ENCODE data around the gene TMEM130. TPM values are rescaled to one million over a fixed set of nuclear protein-coding genes. Genes with fewer than 3 reads are reported as not detected.

Gene TMEM130
- polyA plus RNA-seq, 1 donor (not counting 4 experiments of a cell fraction or from before 2014, with no cell fraction given): not detected

- no peak for FAIRE-seq
- TF ChIP-seq CTCF (optimal IDR thresholded peaks at IDR 0.05 in 1 of 3, IDR thresholded peaks at IDR 0.05 in 1 of 3, conservative IDR thresholded peaks at IDR 0.05 in 1 of 3; ENCODE audit: extremely low read depth in 1 of 3, insufficient read depth in 2 of 3, low read length in 3 of 3) (peak; percentile 87 to 98 (median 94)), EZH2 (IDR thresholded peaks at IDR 0.05; ENCODE audit: low read length) (no peak)
- no peaks in the 10 kb centered on the region for H4K20me1 ChIP-seq (ENCODE audit: control insufficient read depth, extremely low read depth, insufficient read depth, low read length)
- no peak overlapping the region for H3K9ac ChIP-seq (ENCODE audit: control insufficient read depth, extremely low read depth, insufficient read depth, low read length)
- dilution Hi-C loops (cut with MboI; ENCODE audit: extremely low pct_ligation_motif_present, low sequenced_read_pairs): loop anchor here (25.0 kb wide), 1 partner anchor 379 kb away; no protein-coding TSS in a partner anchor
- no peak for DNase-seq (ENCODE audit: low read depth, low spot score)
- no peak overlapping the region for H3K4me3 ChIP-seq (ENCODE audit: control insufficient read depth in 2 of 3, extremely low read depth in 1 of 3, insufficient read depth in 2 of 3, low read depth in 1 of 3, low read length in 3 of 3)
- H3K4me1 ChIP-seq (ENCODE audit: control insufficient read depth, extremely low read depth, insufficient read depth, low read length): no peaks in the 10 kb centered on the region
- H3K9me1 ChIP-seq (ENCODE audit: control insufficient read depth, extremely low read depth, insufficient read depth, low read length): no peaks in the 10 kb centered on the region
- H3K27ac ChIP-seq (ENCODE audit: control insufficient read depth, insufficient read depth, low read length): no peak overlapping the region
- H3K36me3 ChIP-seq (ENCODE audit: control insufficient read depth in 2 of 2, extremely low read depth in 1 of 2, insufficient read depth in 2 of 2, low read length in 2 of 2): no peaks in the 10 kb centered on the region
- H2AFZ ChIP-seq (ENCODE audit: control insufficient read depth, low read length): no peak overlapping the region
- H3K9me3 ChIP-seq (ENCODE audit: control insufficient read depth, low read depth, low read length): no peaks in the 10 kb centered on the region
- no peak overlapping the region for H3K4me2 ChIP-seq (ENCODE audit: control insufficient read depth, extremely low read depth, insufficient read depth, low read depth, low read length)
- peaks cover 2% of the 10 kb centered on the region for H3K27me3 ChIP-seq (ENCODE audit: control insufficient read depth, extremely low read depth, insufficient read depth, low read length)
- H3K79me2 ChIP-seq (ENCODE audit: control insufficient read depth, insufficient read depth, low read length): no peaks in the 10 kb centered on the region
These were observed 28.4 kb downstream of the TMEM130 start for GRCh38 chr7:98841179-98841997.

- DNase-seq (ENCODE audit: low read depth, low spot score) (no peak), FAIRE-seq (no peak)
- Histone ChIP-seq H2AFZ (ENCODE audit: control insufficient read depth, low read length) (no peak overlapping the region), H3K4me3 (ENCODE audit: control insufficient read depth in 2 of 3, extremely low read depth in 1 of 3, insufficient read depth in 2 of 3, low read depth in 1 of 3, low read length in 3 of 3) (no peak overlapping the region), H3K4me2 (ENCODE audit: control insufficient read depth, extremely low read depth, insufficient read depth, low read depth, low read length) (no peak overlapping the region), H3K9me1 (ENCODE audit: control insufficient read depth, extremely low read depth, insufficient read depth, low read length) (no peaks in the 10 kb centered on the region), H3K9ac (ENCODE audit: control insufficient read depth, extremely low read depth, insufficient read depth, low read length) (no peak overlapping the region), H3K27ac (ENCODE audit: control insufficient read depth, insufficient read depth, low read length) (no peak overlapping the region), H3K79me2 (ENCODE audit: control insufficient read depth, insufficient read depth, low read length) (no peaks in the 10 kb centered on the region), H3K27me3 (ENCODE audit: control insufficient read depth, extremely low read depth, insufficient read depth, low read length) (peaks cover 2% of the 10 kb centered on the region), H3K4me1 (ENCODE audit: control insufficient read depth, extremely low read depth, insufficient read depth, low read length) (no peaks in the 10 kb centered on the region), H3K9me3 (ENCODE audit: control insufficient read depth, low read depth, low read length) (no peaks in the 10 kb centered on the region), H3K36me3 (ENCODE audit: control insufficient read depth in 2 of 2, extremely low read depth in 1 of 2, insufficient read depth in 2 of 2, low read length in 2 of 2) (no peaks in the 10 kb centered on the region), H4K20me1 (ENCODE audit: control insufficient read depth, extremely low read depth, insufficient read depth, low read length) (no peaks in the 10 kb centered on the region)
- dilution Hi-C loops (cut with MboI; ENCODE audit: extremely low pct_ligation_motif_present, low sequenced_read_pairs): loop anchor here (25.0 kb wide), 1 partner anchor 378 kb away; no protein-coding TSS in a partner anchor
- no peak for TF ChIP-seq CTCF (optimal IDR thresholded peaks at IDR 0.05 in 1 of 3, IDR thresholded peaks at IDR 0.05 in 1 of 3, conservative IDR thresholded peaks at IDR 0.05 in 1 of 3; ENCODE audit: extremely low read depth in 1 of 3, insufficient read depth in 2 of 3, low read length in 3 of 3)
- no peak for TF ChIP-seq EZH2 (IDR thresholded peaks at IDR 0.05; ENCODE audit: low read length)
These were observed 29.1 kb downstream of the TMEM130 start for GRCh38 chr7:98840722-98841121.
